HL-60/S4 (cell line): ENCODE data around the gene REPS2.

Experiments
- in situ Hi-C: fragments of 300-500 bp; cut with MboI; formaldehyde crosslinking; loops from 2 replicates; pipeline ENCODE4 v1.14.3; 2022; ENCODE audit warnings: low sequenced_read_pairs

REPS2 gene

GRCh38 chrX:17075004-17075403 is 128.5 kb downstream of the REPS2 start:
- in situ Hi-C loops: no loop called here

GRCh38 chrX:17077361-17077760 is 130.9 kb downstream of the REPS2 start:
- in situ Hi-C loops: no loop called here

GRCh38 chrX:17078031-17078720 is 131.7 kb downstream of the REPS2 start:
- in situ Hi-C loops: no loop called here

GRCh38 chrX:17081511-17081910 is 135.1 kb downstream of the REPS2 start:
- in situ Hi-C loops: no loop called here

- in situ Hi-C loops: no loop called here
Observed at GRCh38 chrX:17081968-17082367, 135.5 kb downstream of the REPS2 start.

- in situ Hi-C loops: no loop called here
Observed at GRCh38 chrX:17082831-17083230, 136.4 kb downstream of the REPS2 start.

GRCh38 chrX:17086317-17086716 is 139.9 kb downstream of the REPS2 start:
- in situ Hi-C loops: no loop called here

- in situ Hi-C loops: no loop called here
Observed at GRCh38 chrX:17095161-17095560, 148.7 kb downstream of the REPS2 start.

- in situ Hi-C loops: no loop called here
Observed at GRCh38 chrX:17098516-17099247, 152.2 kb downstream of the REPS2 start.

GRCh38 chrX:17104433-17104832 is 158.0 kb downstream of the REPS2 start:
- in situ Hi-C loops: no loop called here

- in situ Hi-C loops: no loop called here
Observed at GRCh38 chrX:17120816-17121215, 174.4 kb downstream of the REPS2 start.

- in situ Hi-C loops: no loop called here
Observed at GRCh38 chrX:17154001-17154400, 207.5 kb downstream of the REPS2 start.

- in situ Hi-C loops: no loop called here
Observed at GRCh38 chrX:17160975-17161374, 214.5 kb downstream of the REPS2 start.

GRCh38 chrX:17161991-17162390 is 215.5 kb downstream of the REPS2 start:
- in situ Hi-C loops: no loop called here

- in situ Hi-C loops: no loop called here
Observed at GRCh38 chrX:17164079-17164478, 217.6 kb downstream of the REPS2 start.

- in situ Hi-C loops: no loop called here
Observed at GRCh38 chrX:17164941-17165340, 218.5 kb downstream of the REPS2 start.

- in situ Hi-C loops: no loop called here
Observed at GRCh38 chrX:17167915-17168314, 221.5 kb downstream of the REPS2 start.

- in situ Hi-C loops: no loop called here
Observed at GRCh38 chrX:17170973-17171372, 224.5 kb downstream of the REPS2 start.

GRCh38 chrX:17174671-17175070 is 228.2 kb downstream of the REPS2 start:
- in situ Hi-C loops: no loop called here

- in situ Hi-C loops: no loop called here
Observed at GRCh38 chrX:17182317-17182716, 235.9 kb downstream of the REPS2 start.

GRCh38 chrX:17183566-17183965 is 237.1 kb downstream of the REPS2 start:
- in situ Hi-C loops: no loop called here

- in situ Hi-C loops: no loop called here
Observed at GRCh38 chrX:17185431-17185830, 239.0 kb downstream of the REPS2 start.
